ENCODE results near the gene TAF8.

The TAF8 gene

DNA sequence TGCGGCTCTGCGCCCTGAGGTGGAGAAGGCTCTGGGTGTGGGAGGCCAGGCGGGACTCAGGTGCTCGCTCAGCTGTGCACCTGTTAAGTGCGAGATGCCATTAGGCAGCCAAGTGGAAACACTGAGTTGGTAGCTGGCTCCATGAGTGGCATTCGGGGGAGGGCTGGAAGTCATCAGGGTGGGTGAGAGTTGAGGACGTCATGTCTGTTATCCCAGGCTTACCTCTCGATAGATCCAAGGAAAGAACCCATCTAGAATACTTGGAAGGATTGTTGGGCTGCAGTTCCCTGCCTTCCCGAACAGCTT is 41.3 kb downstream of the TAF8 start:
- H3K36me3 ChIP-seq (ENCODE audit: insufficient read depth, low read length), result no peaks in the 10 kb centered on the region
- no peaks in the 10 kb centered on the region for H3F3A ChIP-seq (ENCODE audit: low read depth)
- no peaks in the 10 kb centered on the region for H4K20me1 ChIP-seq (ENCODE audit: insufficient read depth, low read length, poor library complexity, severe bottlenecking)
- H3K79me2 ChIP-seq (ENCODE audit: insufficient read depth, low read length), result no peaks in the 10 kb centered on the region
- H3K9me3 ChIP-seq (ENCODE audit: insufficient read depth, low read depth, low read length), result no peaks in the 10 kb centered on the region
- H3K9ac ChIP-seq (ENCODE audit: low read depth, low read length, poor library complexity, severe bottlenecking), result no peak overlapping the region
- no peak overlapping the region for H2AFZ ChIP-seq (ENCODE audit: low read length)
- H3K27me3 ChIP-seq (ENCODE audit: insufficient read depth, low read length, poor library complexity, severe bottlenecking), result no peaks in the 10 kb centered on the region
- H3K9me2 ChIP-seq (replicated peaks; ENCODE audit: low read depth, low read length), result no peaks in the 10 kb centered on the region
- no peak overlapping the region for H3K4me3 ChIP-seq (ENCODE audit: low read length, poor library complexity, severe bottlenecking)
- no peak overlapping the region for H3K4me2 ChIP-seq (ENCODE audit: low read depth, low read length, poor library complexity, severe bottlenecking)
- TF ChIP-seq EZH2phosphoT487 (IDR thresholded peaks at IDR 0.05; ENCODE audit: borderline replicate concordance) (no peak), CTCF (conservative IDR thresholded peaks at IDR 0.05; ENCODE audit: low read length) (no peak)
- no peaks in the 10 kb centered on the region for H3K4me1 ChIP-seq (ENCODE audit: insufficient read depth, low read length, poor library complexity, severe bottlenecking)

DNA sequence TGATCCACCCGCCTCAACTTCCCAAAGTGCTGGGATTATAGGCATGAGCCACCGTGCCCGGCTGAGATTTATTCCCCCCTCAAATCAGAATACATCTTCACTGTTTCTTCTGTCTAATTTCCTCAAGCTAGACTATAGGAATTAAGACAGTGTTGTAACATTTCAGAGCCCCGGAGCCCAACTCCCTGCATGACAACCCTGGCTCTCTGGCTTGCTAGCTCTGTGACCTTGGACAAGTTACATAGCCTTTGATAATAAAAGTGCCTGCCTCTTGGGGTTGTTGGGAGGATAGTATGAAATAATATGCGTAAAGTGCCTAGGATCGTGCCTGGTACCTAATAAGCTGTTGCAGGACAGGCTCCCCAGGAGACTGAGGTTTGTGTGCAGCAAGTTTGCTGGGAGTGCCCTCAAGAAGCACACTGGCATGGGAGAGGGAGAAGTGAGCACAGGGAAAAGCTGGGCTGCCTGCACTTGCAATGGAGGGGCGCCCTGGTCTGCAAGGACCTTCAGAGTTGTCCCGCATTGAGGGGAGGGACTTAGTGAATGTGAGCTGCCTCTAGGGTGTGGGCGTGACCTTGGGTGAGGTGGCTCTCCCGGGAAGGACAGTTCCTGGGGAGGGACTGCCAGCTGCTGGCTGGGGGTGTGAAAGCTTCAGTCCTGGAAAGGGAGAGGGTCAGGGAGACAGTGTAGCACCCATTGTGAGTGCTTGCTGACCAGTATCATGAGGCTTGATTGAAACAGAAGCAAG is 43.4 kb downstream of the TAF8 start:
- no peaks in the 10 kb centered on the region for H3F3A ChIP-seq (ENCODE audit: low read depth)
- no peaks in the 10 kb centered on the region for H3K27me3 ChIP-seq (ENCODE audit: insufficient read depth, low read length, poor library complexity, severe bottlenecking)
- H4K20me1 ChIP-seq (ENCODE audit: insufficient read depth, low read length, poor library complexity, severe bottlenecking), result no peaks in the 10 kb centered on the region
- no peak overlapping the region for H2AFZ ChIP-seq (ENCODE audit: low read length)
- no peaks in the 10 kb centered on the region for H3K36me3 ChIP-seq (ENCODE audit: insufficient read depth, low read length)
- TF ChIP-seq CTCF (conservative IDR thresholded peaks at IDR 0.05; ENCODE audit: low read length), result no peak
- TF ChIP-seq EZH2phosphoT487 (IDR thresholded peaks at IDR 0.05; ENCODE audit: borderline replicate concordance), result no peak
- no peaks in the 10 kb centered on the region for H3K9me2 ChIP-seq (replicated peaks; ENCODE audit: low read depth, low read length)
- H3K4me3 ChIP-seq (ENCODE audit: low read length, poor library complexity, severe bottlenecking), result no peak overlapping the region
- H3K4me1 ChIP-seq (ENCODE audit: insufficient read depth, low read length, poor library complexity, severe bottlenecking), result no peaks in the 10 kb centered on the region
- no peaks in the 10 kb centered on the region for H3K9me3 ChIP-seq (ENCODE audit: insufficient read depth, low read depth, low read length)
- no peak overlapping the region for H3K9ac ChIP-seq (ENCODE audit: low read depth, low read length, poor library complexity, severe bottlenecking)
- H3K79me2 ChIP-seq (ENCODE audit: insufficient read depth, low read length), result no peaks in the 10 kb centered on the region
- H3K4me2 ChIP-seq (ENCODE audit: low read depth, low read length, poor library complexity, severe bottlenecking), result no peak overlapping the region

DNA sequence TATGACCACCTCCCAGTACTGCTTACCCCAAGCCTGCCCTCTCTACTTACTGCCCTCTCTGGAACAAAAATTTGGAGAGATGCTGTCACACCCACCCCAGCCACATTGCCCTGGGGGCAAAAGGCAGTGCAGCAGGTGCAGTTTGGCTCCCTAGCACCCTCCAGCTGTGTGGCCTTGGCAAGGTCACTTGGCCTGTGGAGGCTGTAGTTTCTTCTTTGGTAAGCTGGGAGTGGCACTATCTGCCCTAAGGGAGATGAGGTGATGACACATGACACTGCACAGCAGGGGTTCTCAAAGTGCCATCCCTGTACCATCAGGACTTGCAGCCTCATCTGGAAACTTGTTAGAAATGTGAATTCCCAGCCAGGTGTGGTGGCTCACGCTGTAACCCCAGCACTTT is 44.8 kb downstream of the TAF8 start:
- H4K20me1 ChIP-seq (ENCODE audit: insufficient read depth, low read length, poor library complexity, severe bottlenecking), result no peaks in the 10 kb centered on the region
- no peaks in the 10 kb centered on the region for H3K27me3 ChIP-seq (ENCODE audit: insufficient read depth, low read length, poor library complexity, severe bottlenecking)
- TF ChIP-seq CTCF (conservative IDR thresholded peaks at IDR 0.05; ENCODE audit: low read length) (no peak), EZH2phosphoT487 (IDR thresholded peaks at IDR 0.05; ENCODE audit: borderline replicate concordance) (no peak)
- no peak overlapping the region for H3K4me3 ChIP-seq (ENCODE audit: low read length, poor library complexity, severe bottlenecking)
- H3K9ac ChIP-seq (ENCODE audit: low read depth, low read length, poor library complexity, severe bottlenecking), result no peak overlapping the region
- no peaks in the 10 kb centered on the region for H3F3A ChIP-seq (ENCODE audit: low read depth)
- no peaks in the 10 kb centered on the region for H3K36me3 ChIP-seq (ENCODE audit: insufficient read depth, low read length)
- no peaks in the 10 kb centered on the region for H3K79me2 ChIP-seq (ENCODE audit: insufficient read depth, low read length)
- H3K9me3 ChIP-seq (ENCODE audit: insufficient read depth, low read depth, low read length), result no peaks in the 10 kb centered on the region
- H3K9me2 ChIP-seq (replicated peaks; ENCODE audit: low read depth, low read length), result no peaks in the 10 kb centered on the region
- no peaks in the 10 kb centered on the region for H3K4me1 ChIP-seq (ENCODE audit: insufficient read depth, low read length, poor library complexity, severe bottlenecking)
- no peak overlapping the region for H2AFZ ChIP-seq (ENCODE audit: low read length)
- H3K4me2 ChIP-seq (ENCODE audit: low read depth, low read length, poor library complexity, severe bottlenecking), result no peak overlapping the region
